GM21423 (cell line): Measurements from ENCODE around the gene ACSS2.
A peak's percentile ranks its signal among the peaks of the same experiment; 100 is the strongest.
"Not testable (repeated sequence)": the region's sequence is repeated elsewhere in the genome, so short reads cannot be mapped to it uniquely, and the experiment has no call there.

Experiments used
- ATAC-seq: cut with Tn5 transposase; IDR thresholded peaks from one replicate; pipeline ENCODE4 v1.9.1; 2021; ENCODE audit warnings: mild to moderate bottlenecking, moderate library complexity; ENCODE audit not compliant: unreplicated experiment

Gene ACSS2

DNA sequence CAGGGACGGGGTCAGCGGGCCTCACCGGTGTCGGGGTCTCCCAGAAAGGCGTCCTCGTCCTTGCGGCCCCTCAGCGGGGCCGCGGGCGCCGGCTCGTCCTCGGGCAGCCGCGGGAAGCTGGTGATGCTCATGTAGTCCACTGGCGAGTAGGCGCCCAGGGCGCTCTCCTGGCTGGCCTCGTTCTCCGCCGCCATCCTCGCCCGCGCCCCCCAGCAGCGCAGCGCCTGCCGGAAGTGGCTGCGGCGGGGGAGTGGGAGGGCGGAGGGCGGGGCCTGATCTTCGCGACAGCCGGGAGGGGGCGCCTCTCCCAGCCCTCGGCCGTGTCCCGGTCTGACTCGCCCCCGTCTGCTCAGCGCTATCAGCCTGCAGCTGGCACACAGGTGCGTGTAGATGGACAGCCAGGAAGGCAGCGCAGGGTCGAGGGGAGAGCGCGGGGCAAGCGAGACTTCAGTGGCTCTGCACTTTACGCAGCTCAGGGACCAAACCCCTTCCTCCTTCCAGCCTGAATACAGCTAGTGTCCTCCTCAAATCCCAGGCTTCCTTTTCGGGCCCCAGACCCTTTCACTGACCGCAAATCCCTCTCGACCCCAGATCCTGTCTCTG, 3.7 kb upstream of the ACSS2 start, which contains the start of gene GGT7:
Gene GGT7 (minus strand): TSS at position 235 of the 603 bp plus-strand sequence. CDS start 41 bp downstream, at position 194.
- no peak for ATAC-seq

DNA sequence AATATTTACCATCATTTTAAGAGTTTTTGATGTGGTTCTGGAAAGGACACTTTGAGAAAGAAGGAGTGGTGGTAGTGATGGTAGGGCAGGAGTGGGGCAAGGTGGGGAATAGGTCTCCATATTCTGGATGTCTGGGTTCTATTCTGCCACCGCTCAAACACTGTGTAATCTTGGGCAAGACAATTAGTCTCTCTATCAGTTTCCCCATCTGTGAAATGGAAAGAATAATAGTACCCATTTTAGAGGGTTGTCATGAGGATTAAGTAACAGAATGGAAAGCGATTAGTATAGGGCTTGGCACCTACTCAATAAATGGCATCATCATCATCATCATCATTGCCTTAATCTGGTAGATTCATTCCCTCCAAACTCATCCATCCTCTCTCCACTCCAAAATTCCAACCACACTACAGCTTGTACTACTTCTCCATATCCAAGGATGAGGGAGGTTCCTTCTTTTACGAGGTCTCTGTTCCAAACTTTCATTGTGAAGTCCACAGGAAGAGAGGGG, 2.8 kb upstream of the ACSS2 start:
- ATAC-seq, result no peak

DNA sequence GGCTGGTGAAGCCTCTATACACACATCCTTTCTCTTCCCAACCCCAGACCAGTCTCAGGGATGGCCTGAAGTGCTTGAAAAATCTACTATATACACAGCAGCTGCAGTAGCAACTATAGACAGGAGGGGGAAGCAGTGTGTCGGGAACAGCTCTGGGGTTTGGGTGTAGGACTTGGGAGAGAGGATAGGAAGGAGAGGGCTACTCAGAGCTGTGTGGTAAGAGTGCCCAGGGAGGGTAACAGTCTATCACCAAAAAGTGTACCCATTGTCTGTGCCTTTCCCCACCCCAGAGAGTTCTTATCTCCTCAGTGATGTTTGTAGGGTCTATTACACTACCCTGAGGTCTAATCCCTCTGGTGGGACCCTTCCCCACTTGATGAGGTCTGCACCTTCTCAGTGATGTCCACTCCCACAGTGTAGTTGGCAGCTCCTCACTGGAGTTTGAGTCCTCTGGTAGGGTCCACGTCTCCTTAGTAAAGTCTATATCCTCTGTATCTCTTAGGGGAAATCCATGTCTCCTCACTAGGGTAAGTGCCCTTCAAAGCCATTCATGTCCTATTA, 2.2 kb upstream of the ACSS2 start:
- ATAC-seq, result no peak

DNA sequence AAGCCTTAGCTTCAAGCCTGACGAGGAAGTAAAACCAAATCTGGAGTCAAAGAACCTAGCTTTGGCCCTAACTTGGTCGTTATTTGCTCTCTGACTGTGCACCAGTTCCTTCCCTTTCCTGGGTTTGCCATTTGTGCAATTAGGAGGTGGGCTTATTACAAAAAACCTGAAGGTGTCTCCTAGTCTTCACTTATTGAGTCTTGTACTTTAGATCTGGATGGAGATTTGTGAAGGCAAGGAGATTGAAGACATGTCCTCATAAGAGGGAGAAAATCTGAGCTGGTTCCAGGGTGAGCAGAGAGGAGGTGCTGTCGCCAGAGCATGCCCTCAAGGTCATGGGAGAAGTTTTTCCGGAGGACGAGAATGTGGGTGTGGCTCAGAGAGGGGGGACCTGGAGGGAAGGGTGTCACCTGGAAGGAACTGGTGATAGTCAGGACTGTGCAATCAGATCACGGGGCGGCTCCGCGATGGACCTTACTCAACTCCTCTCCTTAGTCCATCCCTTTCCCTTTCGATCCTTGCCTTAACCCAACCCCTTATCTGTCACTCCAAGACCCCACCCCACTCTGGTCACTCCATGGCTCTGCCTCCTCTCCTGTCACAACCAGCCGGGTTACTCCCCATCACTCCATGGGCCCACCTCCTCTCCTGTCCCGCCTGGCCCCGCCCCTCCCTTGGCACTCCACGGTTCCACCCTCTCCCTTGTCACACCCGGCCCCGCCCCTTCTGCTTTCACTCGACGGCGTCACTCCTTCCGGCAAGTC, 588 bp upstream of the ACSS2 start:
- peak; percentile 51 for ATAC-seq

DNA sequence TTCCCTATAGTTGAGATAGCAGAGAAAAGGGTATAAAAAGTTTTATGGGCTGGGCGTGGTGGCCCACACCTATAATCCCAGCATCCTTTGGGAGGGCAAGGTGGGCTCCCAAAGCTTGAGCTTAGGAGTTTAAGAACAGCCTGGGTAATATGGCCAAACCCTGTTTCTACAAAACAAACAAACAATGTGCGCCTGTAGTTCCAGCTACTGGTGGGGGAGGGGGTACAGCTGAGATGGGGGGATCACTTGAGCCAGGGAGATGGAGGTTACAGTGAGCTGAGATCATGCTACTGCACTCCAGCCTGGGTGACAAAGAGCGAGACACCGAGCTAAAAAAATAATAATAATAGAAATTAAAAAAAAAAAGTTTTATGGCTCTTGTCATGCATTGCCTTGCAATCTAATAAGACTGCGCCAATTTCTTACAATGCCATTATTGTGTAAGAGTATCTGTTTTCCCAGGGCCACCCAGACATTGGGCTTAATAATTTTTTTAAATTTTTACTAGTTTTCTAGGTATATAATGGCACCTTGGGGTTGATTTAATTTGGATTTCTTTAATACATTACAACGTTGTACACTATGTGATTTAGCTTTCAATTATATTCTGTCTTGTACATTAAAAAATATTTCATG, 3.9 kb downstream of the ACSS2 start:
- ATAC-seq, result no peak

DNA sequence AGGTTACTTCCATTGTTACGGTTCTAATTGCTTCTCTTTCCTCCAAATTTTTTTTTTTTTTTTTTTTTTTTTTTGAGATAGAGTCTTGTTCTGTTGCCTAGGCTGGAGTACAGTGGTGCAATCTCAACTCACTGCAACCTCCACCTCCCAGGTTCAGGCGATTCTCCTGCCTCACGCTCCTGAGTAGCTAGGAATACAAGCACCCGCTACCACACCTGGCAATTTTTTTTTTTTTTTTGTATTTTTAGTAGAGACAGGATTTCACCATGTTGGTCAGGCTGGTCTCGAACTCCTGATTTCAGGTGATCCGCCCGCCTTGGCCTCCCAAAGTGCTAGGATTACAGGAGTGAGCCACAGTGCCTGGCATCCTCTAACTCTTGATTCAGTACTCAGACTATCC, 4.6 kb downstream of the ACSS2 start:
- not testable (repeated sequence) for ATAC-seq

DNA sequence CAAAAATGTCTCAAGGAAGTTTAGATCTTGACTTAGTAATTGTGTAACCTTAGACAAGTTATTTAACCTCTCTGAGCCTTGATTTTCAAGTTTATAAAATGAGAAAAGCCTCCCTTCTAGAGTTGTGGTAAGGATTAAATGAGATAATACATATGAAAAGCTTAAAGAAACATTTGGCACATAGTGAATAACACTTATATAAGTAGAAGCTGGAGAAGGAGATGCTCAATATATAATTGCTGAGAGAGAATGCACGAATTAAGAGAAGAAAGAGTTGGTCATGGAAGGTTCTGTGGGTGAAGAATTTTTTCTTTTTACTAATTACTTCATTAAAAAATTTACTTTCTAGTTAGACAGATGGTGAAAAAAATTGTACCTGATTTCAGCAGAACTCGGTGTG, 5.3 kb downstream of the ACSS2 start:
- no peak for ATAC-seq

DNA sequence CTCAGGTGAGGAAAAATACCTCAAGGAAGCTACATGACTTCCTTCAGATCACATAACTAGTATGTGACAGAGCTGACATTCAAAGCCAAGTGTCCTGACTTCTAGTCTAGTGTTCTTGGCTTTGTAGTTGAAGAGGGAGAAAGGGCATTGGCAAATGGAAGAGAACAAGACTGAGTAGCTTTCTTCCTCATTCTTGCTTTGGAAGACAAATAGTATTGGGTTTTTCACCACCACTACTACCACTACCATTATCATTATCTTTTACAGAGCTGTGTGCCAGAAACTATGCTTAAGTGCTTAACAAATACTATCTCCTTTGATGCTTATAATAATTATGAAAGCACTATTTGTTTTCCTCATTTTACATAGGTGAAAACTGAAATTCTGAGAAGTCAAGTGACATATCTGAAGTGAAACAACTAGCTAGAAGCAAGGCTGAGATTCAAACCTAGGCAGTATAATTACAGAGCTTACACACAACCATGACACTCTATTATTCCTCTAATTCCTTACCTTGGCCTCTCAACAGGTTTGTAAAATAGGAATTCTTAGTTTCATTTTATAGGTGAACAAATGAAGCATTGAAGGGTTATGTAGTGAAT, 6.8 kb downstream of the ACSS2 start:
- no peak for ATAC-seq

DNA sequence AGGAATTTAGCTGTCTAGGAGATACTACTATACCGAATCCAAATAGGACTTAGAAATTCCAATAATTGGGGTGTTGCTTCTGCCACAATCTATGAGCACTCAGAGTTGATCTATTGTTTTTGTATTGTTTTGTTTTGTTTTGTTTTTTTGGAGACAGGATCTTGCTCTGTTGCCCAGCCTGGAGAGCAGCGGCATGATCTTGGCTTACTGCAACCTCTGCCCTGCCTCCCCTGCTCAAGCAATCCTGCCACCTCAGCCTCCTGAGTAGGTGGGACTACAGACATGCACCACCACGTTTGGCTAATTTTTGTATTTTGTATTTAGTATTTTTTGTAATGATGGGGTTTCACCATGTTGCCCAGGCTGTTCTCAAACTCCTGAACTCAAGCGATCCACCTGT, 7.4 kb downstream of the ACSS2 start:
- no peak for ATAC-seq

DNA sequence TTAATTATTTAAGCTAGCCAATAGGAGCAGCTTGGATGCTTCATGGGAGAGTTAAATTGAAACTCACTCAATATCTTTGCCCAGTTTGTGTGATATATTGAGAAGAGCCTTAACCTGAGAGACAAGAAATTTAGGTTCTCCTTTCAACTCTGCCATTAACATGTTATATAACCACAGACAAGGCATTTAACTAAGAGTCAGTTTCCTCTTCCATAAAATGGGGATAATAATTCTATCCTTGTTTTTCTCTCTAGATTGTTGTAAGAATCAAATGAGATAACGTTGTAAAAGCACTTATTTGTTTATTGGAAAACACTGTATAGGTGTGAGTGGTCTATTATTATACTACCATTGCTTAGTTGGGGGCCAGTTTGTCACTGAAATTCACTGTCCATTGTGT, 7.8 kb downstream of the ACSS2 start:
- ATAC-seq, result no peak

DNA sequence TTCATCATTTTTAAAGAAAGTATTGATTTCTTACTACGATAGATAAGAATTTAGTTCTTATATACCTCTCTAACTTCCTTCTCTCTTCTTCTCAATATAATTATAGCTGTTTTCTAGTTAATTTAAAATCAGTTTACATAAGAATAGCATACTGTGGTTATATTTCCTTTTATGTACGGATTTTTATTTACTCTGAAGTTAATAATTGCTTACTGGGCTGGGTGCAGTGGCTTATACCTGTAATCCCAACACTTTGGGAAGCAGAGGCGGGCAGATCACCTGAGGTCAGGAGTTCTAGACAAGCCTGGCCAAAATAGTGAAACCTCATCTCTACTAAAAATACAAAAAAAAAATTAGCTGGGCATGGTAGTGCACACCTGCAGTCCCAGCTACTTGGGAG, 9.7 kb downstream of the ACSS2 start:
- ATAC-seq, result no peak

DNA sequence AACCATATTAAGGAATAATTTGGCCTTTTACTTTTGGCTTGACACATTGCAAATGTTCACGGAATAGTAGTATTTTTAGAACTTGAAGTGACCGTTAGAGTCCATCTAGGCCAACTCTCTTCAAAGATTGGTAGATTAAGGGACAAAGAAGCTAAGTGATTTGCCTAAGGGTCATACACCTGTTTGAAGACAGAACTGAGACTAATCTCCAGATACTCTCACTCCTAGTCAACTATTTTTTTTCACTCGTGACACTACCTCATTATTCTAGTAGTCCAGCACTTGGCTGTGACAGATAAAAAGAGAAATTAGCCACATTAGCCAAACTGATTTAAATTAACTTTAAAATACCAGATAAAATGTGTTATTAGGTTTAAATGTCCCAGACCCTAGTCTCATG, 10.6 kb downstream of the ACSS2 start:
- ATAC-seq, result no peak

DNA sequence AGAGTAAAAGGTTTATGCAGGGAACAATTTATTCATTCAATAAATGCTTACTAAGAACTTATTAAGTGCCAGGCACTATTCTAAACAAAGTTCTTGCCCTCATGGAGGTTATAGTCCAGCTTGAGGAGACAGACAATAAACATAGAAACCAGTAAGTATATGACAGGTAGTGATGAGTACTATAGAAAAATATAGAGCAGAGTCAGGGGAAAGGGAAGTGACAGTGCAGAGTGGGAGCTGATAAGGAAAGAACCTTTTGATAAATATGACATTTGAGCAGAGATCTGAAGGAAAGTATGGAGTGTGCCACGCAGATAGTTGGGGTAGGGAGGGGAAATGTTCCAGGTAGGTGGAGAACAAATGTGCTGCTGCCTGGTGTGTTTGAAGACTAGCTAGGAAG, 12.1 kb downstream of the ACSS2 start:
- ATAC-seq, result no peak

DNA sequence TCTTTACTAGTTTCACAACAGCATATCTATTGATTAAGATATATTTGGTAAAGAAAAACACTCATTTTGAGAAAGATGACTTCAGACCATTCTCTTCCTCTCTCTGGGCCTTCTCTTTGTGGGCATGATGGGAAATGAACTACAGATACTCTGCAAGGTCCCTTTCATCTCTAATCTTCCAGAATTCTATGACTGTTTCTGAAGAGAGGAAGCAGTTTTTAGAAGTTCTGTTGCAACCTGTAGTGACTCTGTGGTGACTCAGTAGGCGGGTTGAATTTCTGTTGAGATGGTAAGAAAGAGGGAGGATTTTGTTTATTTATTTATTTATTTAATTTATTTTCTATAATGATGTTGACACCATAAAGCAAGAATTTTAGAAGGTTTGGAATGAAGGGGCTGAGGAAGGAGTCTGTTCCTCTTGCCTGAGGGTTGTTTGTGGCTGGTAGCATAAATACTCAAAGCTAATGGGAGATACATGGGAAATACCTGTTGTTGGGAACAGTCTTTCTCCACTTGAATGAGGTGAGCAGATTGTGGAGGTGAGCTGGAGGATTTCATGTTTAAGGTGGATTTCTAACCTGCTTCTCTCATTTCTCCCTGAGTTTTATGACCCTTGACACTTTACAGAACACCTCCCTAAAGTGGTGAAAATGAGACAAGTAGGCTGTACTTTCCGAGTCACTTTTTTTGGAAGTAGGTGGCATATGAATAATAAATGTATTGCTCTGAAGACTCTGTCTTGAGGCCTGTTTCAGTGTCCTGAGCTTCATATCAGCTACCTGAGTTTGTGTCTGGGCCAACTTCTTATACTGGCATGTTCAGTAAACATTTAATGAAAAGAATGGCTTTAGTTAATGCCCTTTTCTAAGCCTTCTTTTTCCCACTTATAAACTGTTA, 15.0 kb downstream of the ACSS2 start:
- ATAC-seq, result no peak

DNA sequence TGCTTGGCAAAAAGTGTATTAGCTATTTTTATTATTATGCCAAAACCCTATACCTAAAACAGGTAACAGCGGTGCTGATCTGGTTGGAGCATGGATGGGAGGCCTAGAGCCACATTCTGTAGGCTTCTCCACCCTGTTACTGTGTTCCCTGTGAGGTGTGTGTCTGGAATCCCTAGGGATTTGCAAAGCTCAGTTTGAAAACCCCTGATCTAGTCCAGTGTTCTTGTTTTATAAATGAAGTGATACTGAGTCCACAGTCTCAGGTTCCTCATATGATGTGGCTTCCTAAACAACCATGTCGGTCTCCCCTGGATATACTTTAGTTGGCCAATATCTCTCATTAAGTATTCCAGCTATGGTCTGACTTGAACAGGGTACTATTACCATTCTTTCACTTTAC, 16.3 kb downstream of the ACSS2 start:
- no peak for ATAC-seq

DNA sequence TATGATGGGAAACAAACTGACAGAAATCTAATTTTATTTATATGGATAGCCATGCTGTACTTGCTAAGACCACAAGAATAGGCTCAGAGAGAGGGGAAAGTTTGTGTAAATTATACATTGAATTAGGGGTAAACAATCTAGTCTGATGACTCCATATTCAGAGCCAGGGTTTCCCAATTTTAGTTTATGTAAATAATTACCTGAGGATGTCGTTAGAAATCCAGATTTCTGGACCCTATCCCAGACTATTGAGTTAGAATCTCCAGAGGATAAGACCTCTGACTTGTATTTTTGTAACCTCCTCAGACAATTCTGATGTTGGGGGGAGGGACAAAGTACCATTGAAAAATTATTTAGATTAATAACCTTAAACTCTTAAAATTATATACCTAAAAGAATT, 18.3 kb downstream of the ACSS2 start:
- ATAC-seq, result no peak

DNA sequence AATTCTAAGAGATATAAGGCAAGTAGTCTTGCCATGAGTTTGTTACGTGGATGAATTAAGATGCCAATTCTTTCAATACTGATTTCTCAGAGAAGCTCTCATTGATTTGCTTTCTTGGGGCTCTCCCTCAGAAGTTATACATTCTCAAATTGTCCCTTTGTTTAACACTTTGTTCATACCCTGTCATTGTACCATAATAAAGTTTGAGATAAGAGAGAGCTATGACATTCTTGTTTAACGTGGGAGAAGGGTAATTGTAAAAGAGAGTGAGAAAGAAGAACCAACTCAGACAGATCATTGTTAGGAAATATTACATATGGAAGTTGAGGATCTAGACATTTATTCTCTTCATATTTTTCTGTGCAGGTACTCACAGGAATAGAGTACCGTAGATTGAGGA, 19.1 kb downstream of the ACSS2 start:
- no peak for ATAC-seq

DNA sequence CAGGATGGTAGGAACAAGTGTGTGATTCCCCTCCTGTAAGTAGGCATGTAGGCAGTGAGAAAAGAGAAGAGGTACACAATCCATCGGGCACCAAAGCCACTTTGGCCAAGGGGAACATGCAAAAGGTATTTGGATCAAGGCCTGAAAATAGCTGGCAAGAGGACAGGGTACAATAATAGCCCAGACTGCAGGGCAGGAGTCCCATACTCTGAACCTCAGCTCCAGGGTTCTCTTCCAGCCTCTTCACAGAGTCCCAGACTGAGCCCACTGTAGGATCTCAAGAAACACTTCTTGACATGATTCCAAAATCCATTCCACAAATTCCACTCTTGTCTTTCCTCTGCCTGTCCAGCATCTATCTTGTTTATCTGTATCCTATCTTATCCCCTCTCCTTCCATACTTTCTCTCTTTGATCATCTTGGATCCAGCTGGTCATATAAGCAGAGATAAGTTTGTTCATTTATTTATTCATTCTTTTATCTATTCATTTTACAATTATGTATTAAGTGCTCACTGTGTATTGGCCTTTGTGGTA, 19.7 kb downstream of the ACSS2 start:
- no peak for ATAC-seq

DNA sequence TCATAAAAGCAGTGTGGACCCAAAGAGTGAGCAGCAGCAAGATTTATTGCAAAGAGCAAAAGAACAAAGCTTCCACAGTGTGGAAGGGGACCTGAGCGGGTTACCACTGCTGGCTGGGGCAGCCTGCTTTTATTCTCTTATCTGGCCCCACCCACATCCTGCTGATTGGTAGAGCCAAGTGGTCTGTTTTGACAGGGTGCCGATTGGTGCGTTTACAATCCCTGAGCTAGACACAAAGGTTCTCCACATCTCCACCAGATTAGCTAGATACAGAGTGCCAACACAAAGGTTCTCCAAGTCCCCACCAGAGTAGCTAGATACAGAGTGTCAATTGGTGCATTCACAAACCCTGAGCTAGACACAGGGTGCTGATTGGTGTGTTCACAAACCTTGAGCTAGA, 21.7 kb downstream of the ACSS2 start:
- ATAC-seq, result not testable (repeated sequence)

DNA sequence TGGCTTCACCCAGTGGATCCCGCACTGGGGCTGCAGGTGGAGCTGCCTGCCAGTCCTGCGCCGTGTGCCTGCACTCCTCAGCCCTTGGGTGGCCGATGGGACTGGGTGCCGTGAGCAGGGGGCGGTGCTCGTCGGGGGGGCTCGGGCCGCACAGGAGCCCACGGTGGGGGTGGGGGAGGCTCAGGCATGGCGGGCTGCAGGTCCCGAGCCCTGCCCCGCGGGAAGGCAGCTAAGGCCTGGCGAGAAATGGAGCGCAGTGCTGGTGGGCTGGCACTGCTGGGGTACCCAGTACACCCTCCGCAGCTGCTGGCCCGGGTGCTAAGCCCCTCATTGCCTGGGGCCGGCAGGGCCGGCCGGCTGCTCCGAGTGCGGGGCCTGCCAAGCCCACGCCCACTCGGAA, 22.3 kb downstream of the ACSS2 start:
- not testable (repeated sequence) for ATAC-seq
